Duodenal mucosa (tissue), 2 donors: ENCODE results near the gene EIF4G3.

Source experiments
- H3K27ac ChIP-seq: one replicate; pipeline ENCODE4 v1.7.0; 2013; ENCODE audit warnings: low read depth, low read length
- H3K27me3 ChIP-seq, 2 donors: one replicate each; pipeline ENCODE4 v1.7.0; 2013; ENCODE audit warnings: low read length in 2 of 2, control low read depth in 1 of 2; ENCODE audit not compliant: insufficient read depth in 2 of 2, control insufficient read depth in 1 of 2
- H3K36me3 ChIP-seq, 2 donors: one replicate each; pipeline ENCODE4 v1.7.0; 2013; ENCODE audit warnings: low read length in 2 of 2, control low read depth in 1 of 2; ENCODE audit not compliant: insufficient read depth in 2 of 2, control insufficient read depth in 1 of 2
- H3K4me1 ChIP-seq, 2 donors: one replicate each; pipeline ENCODE4 v1.7.0; 2013; ENCODE audit warnings: low read length in 2 of 2, control low read depth in 1 of 2; ENCODE audit not compliant: insufficient read depth in 2 of 2, control insufficient read depth in 1 of 2
- H3K4me3 ChIP-seq, 2 donors: one replicate each; pipeline ENCODE4 v1.7.0; 2013; ENCODE audit warnings: low read length in 2 of 2, low read depth in 1 of 2
- H3K9ac ChIP-seq, 2 donors: one replicate each; pipeline ENCODE4 v1.7.0; 2013; ENCODE audit warnings: low read length in 2 of 2, low read depth in 1 of 2
- H3K9me3 ChIP-seq, 2 donors: one replicate each; pipeline ENCODE4 v1.7.0; 2013; ENCODE audit warnings: low read length in 2 of 2, control low read depth in 1 of 2; ENCODE audit not compliant: control insufficient read depth in 1 of 2

The EIF4G3 gene

DNA sequence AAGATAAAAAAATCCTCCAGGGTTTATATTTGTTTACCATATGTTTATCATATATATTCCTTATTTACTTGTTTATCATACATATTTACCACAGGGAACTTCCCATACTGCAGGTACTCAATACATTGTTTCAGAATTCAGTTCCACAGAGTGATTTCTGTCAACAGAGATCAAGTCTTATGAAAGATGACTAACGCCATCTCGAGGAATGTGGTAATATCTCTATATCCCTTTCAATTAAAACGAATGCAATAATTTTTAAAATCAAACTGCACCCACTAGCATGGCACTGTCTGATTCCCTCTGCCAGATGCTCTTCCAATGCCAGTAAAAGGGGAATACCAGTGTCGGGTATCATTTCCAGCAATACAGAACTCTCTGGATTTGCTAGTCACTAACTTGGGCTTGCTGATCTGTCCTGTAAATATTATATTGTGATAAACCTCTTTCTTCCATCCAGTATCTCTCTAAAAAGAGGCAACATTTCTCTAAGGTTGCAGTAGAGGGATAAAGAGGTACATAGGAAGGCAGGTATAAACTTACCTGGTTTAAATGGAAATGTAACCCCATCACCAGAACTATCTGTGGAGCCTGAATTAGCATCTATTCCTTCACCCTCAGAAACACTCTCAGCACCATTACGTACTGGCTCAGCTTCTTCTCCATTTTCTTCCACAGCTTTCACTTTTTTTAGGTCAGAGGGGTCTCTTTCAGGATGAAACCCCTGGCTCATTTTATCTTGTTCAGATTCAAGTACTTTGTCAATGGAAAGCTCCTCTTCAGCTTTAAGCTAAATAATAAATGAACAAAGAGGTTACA, 277.3 kb downstream of the EIF4G3 start:
- no peaks in the 10 kb centered on the region for H3K9me3 ChIP-seq
- H3K27me3 ChIP-seq, result no peaks in the 10 kb centered on the region
- no peak overlapping the region for H3K27ac ChIP-seq
- no peak overlapping the region for H3K9ac ChIP-seq
- H3K4me1 ChIP-seq, result no peaks in the 10 kb centered on the region
- H3K4me3 ChIP-seq, result no peak overlapping the region
- H3K36me3 ChIP-seq, result peaks cover 4 to 15% of the 10 kb centered on the region in 2 donors

DNA sequence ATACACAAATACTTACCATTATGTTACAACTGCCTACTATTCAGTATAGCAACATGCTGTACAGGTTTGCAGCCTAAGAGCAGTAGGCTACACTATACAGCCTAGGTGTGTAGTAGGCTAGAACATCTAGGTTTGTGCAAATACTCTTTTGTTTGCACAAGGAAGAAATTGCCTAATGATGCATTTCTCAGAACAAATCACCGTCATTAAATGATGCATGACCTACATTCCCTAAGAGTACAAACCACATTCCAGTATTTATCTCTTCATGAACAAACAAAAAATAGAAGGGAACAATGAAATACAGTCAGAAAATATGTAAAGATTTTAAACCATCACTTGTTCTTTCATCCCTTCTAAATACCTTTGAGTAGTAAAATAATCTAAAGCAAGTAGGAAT, 279.9 kb downstream of the EIF4G3 start:
- Histone ChIP-seq H3K27ac (no peak overlapping the region), H3K27me3 (no peaks in the 10 kb centered on the region), H3K9me3 (no peaks in the 10 kb centered on the region), H3K36me3 (peaks cover 9 to 32% of the 10 kb centered on the region in 2 donors), H3K9ac (no peak overlapping the region), H3K4me3 (no peak overlapping the region), H3K4me1 (no peaks in the 10 kb centered on the region)

DNA sequence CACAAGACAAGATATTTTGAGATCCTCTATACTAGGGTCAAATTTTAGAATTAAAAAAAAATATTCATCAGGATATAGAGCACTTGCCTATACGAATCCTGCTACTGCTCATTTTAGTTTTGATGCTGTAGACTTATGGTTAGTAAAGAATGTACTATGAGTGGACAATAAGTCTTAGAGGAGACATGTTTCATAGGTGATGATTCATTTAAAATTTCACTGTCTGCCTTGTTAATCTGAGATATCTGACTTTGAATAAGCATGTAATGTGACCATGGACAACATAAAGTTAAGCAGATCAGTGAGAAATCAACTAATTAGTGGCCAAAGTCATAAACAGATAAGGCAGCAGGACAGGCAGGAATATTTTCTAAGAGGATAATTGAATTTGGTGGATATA, 282.8 kb downstream of the EIF4G3 start:
- peaks cover 9 to 29% of the 10 kb centered on the region in 2 donors for H3K36me3 ChIP-seq
- H3K27me3 ChIP-seq, result no peaks in the 10 kb centered on the region
- H3K27ac ChIP-seq, result no peak overlapping the region

DNA sequence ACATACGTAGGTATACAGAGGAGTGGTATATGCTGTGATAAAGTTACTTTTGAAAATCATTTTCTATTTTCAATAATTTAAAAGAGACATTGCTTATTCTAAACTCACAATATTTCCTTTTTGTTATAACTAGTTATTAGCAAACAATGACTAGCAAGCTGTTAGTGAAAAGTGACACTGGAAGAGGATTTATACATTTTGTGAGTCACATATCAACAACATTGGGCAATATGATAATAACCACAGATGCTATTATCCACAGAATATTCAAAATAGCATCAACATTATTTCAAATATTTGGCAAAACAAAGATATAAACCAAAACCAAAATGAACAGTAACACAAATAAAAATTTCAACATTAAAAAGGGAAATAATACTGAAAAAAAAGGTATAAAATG, 285.6 kb downstream of the EIF4G3 start:
- Histone ChIP-seq H3K27me3 (no peaks in the 10 kb centered on the region), H3K4me3 (no peak overlapping the region), H3K9ac (no peak overlapping the region), H3K9me3 (no peaks in the 10 kb centered on the region), H3K27ac (no peak overlapping the region), H3K36me3 (peaks cover 9 to 29% of the 10 kb centered on the region in 2 donors), H3K4me1 (no peaks in the 10 kb centered on the region)

More for the DNA sequence above, 282.8 kb downstream of the EIF4G3 start:
- Histone ChIP-seq H3K9ac (no peak overlapping the region), H3K4me1 (no peaks in the 10 kb centered on the region), H3K9me3 (no peaks in the 10 kb centered on the region), H3K4me3 (no peak overlapping the region)

DNA sequence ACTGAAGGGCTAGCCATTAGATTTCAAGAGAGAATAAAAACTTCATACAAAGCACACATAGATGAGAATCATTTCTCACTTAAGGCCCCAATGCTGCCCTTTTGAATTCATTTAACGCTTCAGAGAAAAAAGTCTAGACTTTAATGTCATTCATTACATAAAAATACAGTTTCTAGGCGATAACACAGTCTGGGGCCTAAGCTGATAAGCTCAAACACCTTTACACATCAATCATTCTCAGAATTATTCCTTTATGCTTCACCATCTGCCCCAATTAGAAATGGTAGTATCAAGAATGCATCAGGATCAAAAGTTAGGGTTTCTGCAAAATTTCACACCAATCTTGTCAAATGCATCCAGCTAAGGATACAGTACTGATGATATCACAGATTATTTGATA, 289.5 kb downstream of the EIF4G3 start:
- no peaks in the 10 kb centered on the region for H3K27me3 ChIP-seq
- H3K9ac ChIP-seq, result no peak overlapping the region
- no peaks in the 10 kb centered on the region for H3K4me1 ChIP-seq
- no peak overlapping the region for H3K27ac ChIP-seq
- no peaks in the 10 kb centered on the region for H3K9me3 ChIP-seq
- peaks cover 3 to 13% of the 10 kb centered on the region in 2 donors for H3K36me3 ChIP-seq
- H3K4me3 ChIP-seq, result no peak overlapping the region

DNA sequence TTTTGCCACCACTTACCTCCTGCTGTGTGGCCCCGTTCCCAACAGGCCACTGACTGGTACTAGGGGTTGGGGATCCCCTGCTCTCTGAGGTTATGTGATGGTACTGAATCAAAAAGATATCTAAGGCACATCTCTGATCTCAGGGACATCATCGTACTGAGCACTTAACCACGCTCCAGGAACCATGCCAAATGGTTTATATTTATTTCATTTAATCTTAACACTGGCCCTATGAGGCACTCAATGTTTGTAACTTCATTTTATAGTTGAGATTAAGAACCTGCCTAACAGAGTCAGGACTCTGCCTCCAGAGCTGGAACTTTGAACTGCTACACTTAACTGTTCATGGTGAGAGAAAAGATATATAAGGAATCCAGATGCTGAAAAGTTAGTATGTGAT, 291.6 kb downstream of the EIF4G3 start:
- no peaks in the 10 kb centered on the region for H3K4me1 ChIP-seq
- H3K9ac ChIP-seq, result no peak overlapping the region
- H3K9me3 ChIP-seq, result no peaks in the 10 kb centered on the region
- H3K36me3 ChIP-seq, result peaks cover 0 to 4% of the 10 kb centered on the region in 2 donors
- H3K4me3 ChIP-seq, result no peak overlapping the region
- no peak overlapping the region for H3K27ac ChIP-seq
- no peaks in the 10 kb centered on the region for H3K27me3 ChIP-seq

DNA sequence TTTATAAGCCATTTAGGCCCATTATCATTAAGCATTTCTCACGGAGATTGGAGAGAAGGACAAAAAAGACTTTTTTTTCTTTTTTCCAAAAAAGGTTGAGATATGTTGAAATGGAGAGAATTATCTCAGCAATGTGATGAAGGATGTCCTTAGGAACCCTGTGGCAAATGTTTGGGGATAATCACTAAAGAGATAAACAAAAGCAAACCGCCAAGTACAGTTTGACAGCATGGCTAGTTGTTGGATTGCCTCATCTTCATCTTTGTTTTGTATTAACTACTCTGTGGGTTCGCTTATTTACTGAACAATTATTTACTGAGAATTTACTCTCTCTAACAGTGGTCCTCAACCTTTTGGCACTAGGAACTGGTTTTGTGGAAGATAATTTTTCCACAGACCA, 292.2 kb downstream of the EIF4G3 start:
- Histone ChIP-seq H3K9ac (no peak overlapping the region), H3K36me3 (peaks cover 0 to 4% of the 10 kb centered on the region in 2 donors), H3K4me3 (no peak overlapping the region), H3K4me1 (no peaks in the 10 kb centered on the region), H3K9me3 (no peaks in the 10 kb centered on the region), H3K27me3 (no peaks in the 10 kb centered on the region), H3K27ac (no peak overlapping the region)

DNA sequence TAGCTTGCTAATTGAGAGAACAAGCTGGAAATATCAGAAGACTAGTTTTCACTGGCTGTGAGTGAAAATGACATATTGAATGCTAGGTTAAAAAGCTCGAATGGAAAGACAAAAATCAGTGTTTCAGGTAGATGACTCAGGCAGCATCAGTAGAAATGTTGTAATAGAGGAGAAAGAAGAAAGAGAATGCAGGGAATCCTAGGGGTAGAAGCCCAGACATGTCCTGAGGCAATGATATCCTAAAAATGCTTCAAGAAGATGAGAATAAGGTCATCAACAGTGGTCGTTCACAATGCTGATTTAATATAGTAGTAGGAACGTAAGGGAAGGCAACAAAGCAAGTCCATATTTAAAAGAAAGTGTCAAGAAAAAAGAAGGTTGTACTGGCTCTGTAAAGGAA, 292.9 kb downstream of the EIF4G3 start:
- Histone ChIP-seq H3K9ac (no peak overlapping the region), H3K36me3 (peaks cover 0 to 7% of the 10 kb centered on the region in 2 donors), H3K4me3 (no peak overlapping the region)

DNA sequence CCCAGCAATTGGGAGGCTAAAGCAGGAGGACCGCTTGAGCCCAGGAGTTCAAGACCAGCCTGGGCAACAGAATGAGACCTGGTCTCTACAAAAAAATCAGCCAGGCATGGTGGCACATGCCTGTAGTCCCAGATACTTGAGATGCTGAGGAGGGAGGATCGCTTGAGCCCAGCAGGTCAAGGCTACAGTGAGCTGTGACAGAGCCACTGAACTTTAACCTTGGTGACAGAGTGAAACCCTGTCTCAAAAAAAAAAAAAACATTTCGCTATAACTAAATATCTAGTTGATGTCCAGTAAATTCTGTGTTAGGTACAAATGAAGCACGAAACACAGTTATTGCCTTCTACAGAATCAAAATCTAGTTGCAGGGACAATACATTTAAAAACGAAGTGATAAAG, 293.9 kb downstream of the EIF4G3 start:
- H3K27me3 ChIP-seq, result no peaks in the 10 kb centered on the region
- no peak overlapping the region for H3K9ac ChIP-seq
- no peaks in the 10 kb centered on the region for H3K4me1 ChIP-seq
- H3K9me3 ChIP-seq, result no peaks in the 10 kb centered on the region
- H3K36me3 ChIP-seq, result peaks cover 0 to 16% of the 10 kb centered on the region in 2 donors
- no peak overlapping the region for H3K27ac ChIP-seq
- H3K4me3 ChIP-seq, result no peak overlapping the region

More for the DNA sequence above, 292.9 kb downstream of the EIF4G3 start:
- Histone ChIP-seq H3K4me1 (no peaks in the 10 kb centered on the region), H3K27me3 (no peaks in the 10 kb centered on the region), H3K27ac (no peak overlapping the region), H3K9me3 (no peaks in the 10 kb centered on the region)

DNA sequence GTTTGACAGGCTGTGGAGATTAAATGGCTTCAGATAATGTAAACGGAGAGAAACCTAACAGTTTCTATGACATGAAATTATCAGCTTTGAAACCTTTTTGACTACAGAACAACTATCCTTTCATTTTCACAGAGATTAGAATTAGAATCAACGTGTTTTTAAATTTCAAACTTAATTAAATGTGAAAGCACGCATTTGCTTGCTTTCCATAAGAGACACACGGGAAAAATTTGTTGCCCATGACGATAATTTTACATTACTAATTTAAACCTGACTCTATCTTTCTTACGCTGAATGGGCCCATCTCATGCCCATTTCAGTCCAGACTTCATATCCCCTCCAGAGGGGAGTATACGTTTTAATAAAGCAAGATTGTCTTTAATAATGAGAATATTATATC, 297.9 kb downstream of the EIF4G3 start:
- Histone ChIP-seq H3K36me3 (peaks cover 0 to 11% of the 10 kb centered on the region in 2 donors), H3K9ac (no peak overlapping the region)

More for the DNA sequence above, 297.9 kb downstream of the EIF4G3 start:
- no peaks in the 10 kb centered on the region for H3K27me3 ChIP-seq
- H3K4me3 ChIP-seq, result no peak overlapping the region
- H3K27ac ChIP-seq, result no peak overlapping the region
- H3K9me3 ChIP-seq, result no peaks in the 10 kb centered on the region
- H3K4me1 ChIP-seq, result peaks cover 0 to 3% of the 10 kb centered on the region in 2 donors
